GM21825 (cell line): Measurements from ENCODE around the gene PPP3R1.
"Not testable (repeated sequence)": the region's sequence is repeated elsewhere in the genome, so short reads cannot be mapped to it uniquely, and the experiment has no call there.

Source experiments
- ATAC-seq: cut with Tn5 transposase; IDR thresholded peaks from one replicate; pipeline ENCODE4 v1.9.1; 2021; ENCODE audit warnings: mild to moderate bottlenecking, moderate library complexity; ENCODE audit not compliant: unreplicated experiment

Gene PPP3R1

GRCh38 chr2:68190991-68191731 lies 61.2 kb downstream of the PPP3R1 start:
- ATAC-seq: no peak

DNA sequence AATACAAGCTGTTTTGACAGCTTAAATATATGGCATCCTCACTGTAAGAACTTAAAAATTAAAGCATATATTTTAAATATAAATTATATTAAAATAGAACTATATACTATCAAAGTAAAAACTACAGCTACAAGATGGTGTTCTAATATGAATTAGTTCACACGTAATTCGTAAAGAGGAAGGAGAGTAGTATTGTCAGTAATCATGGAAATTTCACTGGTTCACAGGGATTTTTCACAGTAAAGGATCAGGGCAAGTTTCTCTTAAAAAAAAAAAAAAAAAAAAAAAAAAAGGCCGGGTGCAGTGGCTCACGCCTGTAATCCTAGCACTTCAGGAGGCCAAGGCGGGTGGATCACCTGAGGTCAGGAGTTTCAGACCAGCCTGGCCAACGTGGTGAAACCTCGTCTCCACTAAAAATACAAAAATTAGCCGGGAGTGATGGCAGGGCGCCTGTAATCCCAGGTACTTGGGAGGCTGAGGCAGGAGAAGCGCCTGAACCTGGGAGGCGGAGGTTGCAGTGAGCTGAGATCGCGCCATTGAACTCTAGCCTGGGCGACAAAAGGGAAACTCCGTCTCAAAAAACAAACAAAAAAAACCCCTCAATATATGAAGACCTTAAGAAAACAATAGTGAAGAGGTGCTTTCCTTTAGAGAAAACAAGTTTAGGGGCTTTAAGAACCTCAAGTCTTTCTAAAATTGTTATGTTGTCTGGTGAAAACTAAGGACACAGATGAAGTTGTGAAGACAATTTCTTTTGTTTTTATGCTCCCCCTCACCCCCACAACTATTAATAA lies 62.1 kb downstream of the PPP3R1 start:
- no peak for ATAC-seq

DNA sequence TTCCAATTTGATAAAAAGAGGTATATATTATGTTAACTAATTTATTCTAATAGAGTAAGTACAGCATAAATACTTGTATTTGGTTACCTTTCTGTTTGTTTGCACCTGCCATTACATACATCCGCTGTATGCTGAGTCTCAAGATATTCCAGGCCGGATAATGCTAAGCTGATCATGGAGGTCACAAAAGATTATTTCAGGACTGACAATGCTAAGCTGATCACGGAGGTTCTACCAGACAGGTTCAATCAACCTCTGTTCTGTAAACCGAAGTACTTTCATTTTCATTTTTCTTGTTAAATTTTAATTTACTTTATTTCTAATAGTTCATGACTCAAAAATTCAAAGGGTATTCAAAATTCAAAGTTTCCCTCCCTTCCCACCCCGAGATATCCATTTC lies 63.5 kb downstream of the PPP3R1 start:
- ATAC-seq: no peak

- ATAC-seq: no peak
Measured at GRCh38 chr2:68187329-68187728, 65.0 kb downstream of the PPP3R1 start.

- no peak for ATAC-seq
Measured at GRCh38 chr2:68185541-68186164, 66.7 kb downstream of the PPP3R1 start.

- no peak for ATAC-seq
Measured at GRCh38 chr2:68182902-68183301, 69.4 kb downstream of the PPP3R1 start.

DNA sequence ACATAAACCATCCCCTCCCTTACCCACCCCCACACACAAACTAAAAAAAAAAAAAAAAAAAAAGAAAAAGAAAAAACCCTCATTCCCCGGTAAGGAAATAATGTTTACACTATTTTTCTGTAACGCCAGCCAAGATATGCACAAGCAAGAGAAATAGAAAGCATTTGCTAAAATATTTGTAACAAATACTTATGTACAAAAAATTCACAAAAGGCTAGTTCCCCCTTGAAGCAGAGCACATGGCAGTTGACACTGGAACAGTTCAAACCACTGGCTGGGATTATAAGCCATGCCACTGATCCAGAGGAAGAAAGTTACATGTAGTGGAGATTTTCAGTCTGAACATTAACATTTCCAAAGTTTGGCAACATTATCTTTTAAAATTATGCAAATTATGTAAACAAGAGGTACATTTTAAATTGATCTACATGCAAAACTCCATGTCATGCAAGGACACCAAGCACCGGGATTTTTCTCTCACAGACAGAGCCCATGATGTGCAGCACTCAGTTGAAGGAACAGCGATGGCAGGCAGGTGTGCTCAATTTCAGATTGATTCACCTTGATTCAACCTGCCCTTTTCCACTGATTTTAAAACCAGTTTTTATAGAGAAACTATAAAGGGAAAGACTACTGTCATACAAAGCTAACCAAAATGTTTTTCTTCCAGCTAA lies 73.2 kb downstream of the PPP3R1 start:
- no peak for ATAC-seq

- no peak for ATAC-seq
Measured at GRCh38 chr2:68178432-68178831, 73.9 kb downstream of the PPP3R1 start.

DNA sequence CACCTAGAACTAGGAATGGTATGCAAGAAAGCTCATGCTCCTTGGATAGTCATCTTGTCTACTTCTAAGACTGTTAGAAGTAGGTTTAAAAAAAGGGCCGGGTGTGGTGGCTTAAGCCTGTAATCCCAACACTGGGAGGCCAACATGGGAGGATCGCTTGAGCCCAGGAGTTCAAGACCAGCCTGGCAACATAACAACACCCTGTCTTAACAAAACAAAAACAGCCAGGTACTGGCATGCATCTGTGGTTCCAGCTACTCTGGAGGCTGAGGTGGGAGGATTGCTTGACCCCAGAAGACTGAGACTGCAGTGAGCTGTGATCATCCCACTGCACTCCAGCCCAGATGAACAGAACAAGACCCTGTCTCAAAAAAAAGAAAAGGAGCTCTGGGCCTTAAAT lies 74.8 kb downstream of the PPP3R1 start:
- no peak for ATAC-seq

GRCh38 chr2:68176657-68177056 lies 75.7 kb downstream of the PPP3R1 start:
- ATAC-seq: no peak

DNA sequence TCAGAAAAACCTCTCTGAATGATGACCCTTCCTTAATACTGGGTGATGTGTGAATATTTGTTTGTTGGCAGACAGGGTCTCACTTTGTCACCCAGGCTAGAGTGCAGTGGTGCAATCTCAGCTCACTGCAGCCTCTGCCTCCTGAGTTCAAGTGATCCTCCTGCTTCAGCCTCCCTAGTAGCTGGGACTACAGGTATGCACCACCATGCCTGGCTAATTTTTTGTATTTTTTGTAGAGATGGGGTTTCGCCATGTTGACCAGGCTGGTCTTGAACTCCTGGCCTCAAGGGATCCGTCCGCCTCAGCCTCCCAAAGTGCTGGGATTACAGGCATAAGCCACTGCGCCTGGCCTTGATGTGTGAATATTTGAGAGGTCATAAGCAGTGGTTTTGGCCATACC lies 77.1 kb downstream of the PPP3R1 start:
- ATAC-seq: not testable (repeated sequence)

- ATAC-seq: no peak
Measured at GRCh38 chr2:68172990-68173700, 79.2 kb downstream of the PPP3R1 start.

GRCh38 chr2:68172521-68172920 lies 79.8 kb downstream of the PPP3R1 start:
- ATAC-seq: no peak

- no peak for ATAC-seq
Measured at GRCh38 chr2:68171684-68172083, 80.6 kb downstream of the PPP3R1 start.

DNA sequence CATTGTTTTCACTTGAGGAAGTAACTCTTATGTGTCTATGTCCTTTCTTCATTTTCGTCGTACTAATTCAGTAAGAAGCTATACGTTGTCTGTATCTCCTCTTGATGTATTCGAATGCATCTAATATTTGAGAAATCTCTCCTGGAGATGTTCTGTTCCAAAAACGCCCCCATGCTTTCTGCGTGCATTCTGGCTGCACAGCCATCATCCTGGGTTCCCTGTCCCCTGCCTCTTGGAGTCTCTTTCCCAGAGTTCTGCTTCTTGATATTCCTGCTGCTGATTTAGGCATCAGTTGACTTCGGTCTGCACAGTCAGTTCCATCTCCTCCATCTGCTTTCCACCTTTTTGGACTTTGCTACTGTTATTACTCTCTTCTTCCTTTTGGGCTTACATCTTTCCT lies 81.2 kb downstream of the PPP3R1 start:
- ATAC-seq: no peak

DNA sequence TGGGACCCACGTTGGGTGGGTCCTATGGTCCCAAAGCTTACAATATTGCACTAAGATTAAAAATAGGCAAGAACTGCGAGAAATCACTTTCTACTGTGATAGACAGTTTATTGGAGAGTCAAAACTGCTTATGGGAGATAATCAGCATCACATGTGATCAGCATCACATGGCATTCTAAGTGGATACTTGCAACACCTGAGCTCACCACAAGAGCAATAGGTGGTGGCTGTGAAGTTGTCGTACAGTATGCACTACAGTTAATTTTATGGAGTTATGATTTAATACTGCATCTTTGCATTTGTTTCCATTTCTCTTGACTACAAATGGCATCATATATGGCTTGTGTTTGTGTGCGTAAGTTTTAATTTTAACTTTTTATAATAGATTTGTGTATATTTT lies 83.0 kb downstream of the PPP3R1 start:
- no peak for ATAC-seq

DNA sequence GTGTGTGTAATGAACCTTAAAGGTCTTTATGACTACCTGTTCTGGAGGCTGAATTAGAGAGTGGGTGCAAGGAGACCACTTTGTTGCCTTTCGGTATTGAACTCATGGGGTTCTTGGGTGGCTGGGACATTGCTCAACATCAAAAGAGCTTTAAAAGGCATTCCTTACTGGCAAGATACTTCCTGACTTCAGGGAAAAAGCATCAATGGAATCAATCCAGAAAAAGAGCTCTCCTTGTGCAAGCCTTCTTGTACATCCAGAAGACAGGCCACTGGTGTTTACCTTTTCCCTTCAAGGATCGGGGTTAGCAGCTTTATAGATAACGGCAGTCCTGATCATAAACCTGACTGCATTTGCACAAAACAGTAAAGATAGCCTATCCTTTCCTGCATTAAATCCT lies 85.1 kb downstream of the PPP3R1 start:
- ATAC-seq: no peak

GRCh38 chr2:68163641-68164040 lies 88.7 kb downstream of the PPP3R1 start:
- no peak for ATAC-seq

GRCh38 chr2:68158134-68158447 lies 94.2 kb downstream of the PPP3R1 start:
- ATAC-seq: no peak

- ATAC-seq: peak; percentile 86
Measured at GRCh38 chr2:68157402-68158133, 94.8 kb downstream of the PPP3R1 start, which contains the start of gene PNO1. Gene PNO1, plus strand, starts transcription at chr2:68157888. Its CDS starts 47 bp downstream, at chr2:68157935.
